H9 (cell line): Measurements from ENCODE around the gene HOXA2. TPM values are rescaled to one million over a fixed set of nuclear protein-coding genes. Genes with fewer than 3 reads are reported as not detected.

ENCODE experiments used
- DNase-seq: peaks from one replicate; pipeline ENCODE4 v3.0.0-alpha.2; 2017
- H2AFZ ChIP-seq: one replicate; pipeline ENCODE4 v1.6.1; 2013; ENCODE audit warnings: mild to moderate bottlenecking, low read length, control low read depth, moderate library complexity
- H2AK5ac ChIP-seq: 2 replicates; pipeline ENCODE4 v1.6.1; 2013; ENCODE audit warnings: low read length, control low read depth, mixed read lengths; ENCODE audit not compliant: insufficient read length
- H2BK120ac ChIP-seq: one replicate; pipeline ENCODE4 v1.6.1; 2013; ENCODE audit warnings: low read depth, mild to moderate bottlenecking, low read length, control low read depth, inconsistent platforms; ENCODE audit not compliant: poor library complexity, severe bottlenecking
- H2BK12ac ChIP-seq: 2 replicates; pipeline ENCODE4 v1.6.1; 2013; ENCODE audit warnings: low read length, control low read depth, mixed read lengths, low read depth; ENCODE audit not compliant: insufficient read length
- H2BK15ac ChIP-seq: 2 replicates; pipeline ENCODE4 v1.6.1; 2013; ENCODE audit warnings: low read depth, low read length, control low read depth
- H2BK20ac ChIP-seq: one replicate; pipeline ENCODE4 v1.6.1; 2013; ENCODE audit warnings: low read depth, mild to moderate bottlenecking, low read length, control low read depth, inconsistent platforms; ENCODE audit not compliant: poor library complexity, severe bottlenecking
- H2BK5ac ChIP-seq: 2 replicates; pipeline ENCODE4 v1.6.1; 2013; ENCODE audit warnings: low read length, control low read depth, mixed read lengths; ENCODE audit not compliant: insufficient read length
- H3K14ac ChIP-seq: 2 replicates; pipeline ENCODE4 v1.6.1; 2013; ENCODE audit warnings: low read length, control low read depth; ENCODE audit not compliant: insufficient read depth
- H3K18ac ChIP-seq: 2 replicates; pipeline ENCODE4 v1.6.1; 2013; ENCODE audit warnings: low read depth, mild to moderate bottlenecking, mixed read lengths, low read length, control low read depth; ENCODE audit not compliant: insufficient read length
- H3K23ac ChIP-seq: 2 replicates; pipeline ENCODE4 v1.6.1; 2013; ENCODE audit warnings: low read length, control low read depth, mixed read lengths, low read depth; ENCODE audit not compliant: insufficient read length
- H3K23me2 ChIP-seq: 2 replicates; pipeline ENCODE4 v1.6.1; 2013; ENCODE audit warnings: low read depth, mild to moderate bottlenecking, mixed read lengths, low read length, control low read depth; ENCODE audit not compliant: insufficient read length, poor library complexity, severe bottlenecking
- H3K27ac ChIP-seq: 2 replicates; pipeline ENCODE4 v1.5.1; 2013; ENCODE audit warnings: low read length, control low read depth, mixed read lengths, low read depth; ENCODE audit not compliant: insufficient read length
- H3K27me3 ChIP-seq: 2 replicates; pipeline ENCODE4 v1.6.1; 2013; ENCODE audit warnings: low read length, control low read depth, inconsistent platforms; ENCODE audit not compliant: insufficient read depth
- H3K4ac ChIP-seq: 2 replicates; pipeline ENCODE4 v1.6.1; 2013; ENCODE audit warnings: low read depth, mild to moderate bottlenecking, control low read depth, inconsistent platforms, low read length, moderate library complexity
- H3K4me1 ChIP-seq: 2 replicates; pipeline ENCODE4 v1.6.1; 2013; ENCODE audit warnings: low read length, control low read depth, inconsistent platforms; ENCODE audit not compliant: insufficient read depth
- H3K4me2 ChIP-seq: 2 replicates; pipeline ENCODE4 v1.6.1; 2013; ENCODE audit warnings: low read length, control low read depth, mixed read lengths; ENCODE audit not compliant: insufficient read length, insufficient read depth
- H3K56ac ChIP-seq: 2 replicates; pipeline ENCODE4 v1.6.1; 2013; ENCODE audit warnings: low read depth, mild to moderate bottlenecking, mixed read lengths, low read length, control low read depth; ENCODE audit not compliant: insufficient read length
- H3K79me1 ChIP-seq: 2 replicates; pipeline ENCODE4 v1.6.1; 2013; ENCODE audit warnings: low read depth, mild to moderate bottlenecking, moderate library complexity, low read length, control low read depth, inconsistent platforms; ENCODE audit not compliant: insufficient read depth, poor library complexity, severe bottlenecking
- H3K79me2 ChIP-seq: 2 replicates; pipeline ENCODE4 v1.6.1; 2013; ENCODE audit warnings: low read length, control low read depth, inconsistent platforms; ENCODE audit not compliant: insufficient read depth
- H3K9ac ChIP-seq: 2 replicates; pipeline ENCODE4 v1.6.1; 2013; ENCODE audit warnings: low read length, control low read depth, mixed read lengths; ENCODE audit not compliant: insufficient read length; ENCODE audit errors: extremely low read depth
- H3K9me3 ChIP-seq: one replicate; pipeline ENCODE4 v1.6.1; 2013; ENCODE audit warnings: low read depth, low read length, inconsistent platforms; ENCODE audit not compliant: control insufficient read depth
- H3T11ph ChIP-seq: one replicate; pipeline ENCODE4 v1.6.1; 2013; ENCODE audit warnings: mild to moderate bottlenecking, low read length, control low read depth, inconsistent platforms
- H4K20me1 ChIP-seq: one replicate; pipeline ENCODE4 v1.6.1; 2013; ENCODE audit not compliant: control insufficient read depth, insufficient read length, insufficient read depth
- H4K5ac ChIP-seq: 2 replicates; pipeline ENCODE4 v1.6.1; 2013; ENCODE audit warnings: low read depth, mild to moderate bottlenecking, mixed read lengths, low read length, control low read depth; ENCODE audit not compliant: insufficient read length
- H4K8ac ChIP-seq: replicated peaks from 2 replicates; pipeline ENCODE4 v1.6.1; 2013; ENCODE audit warnings: low read length, control low read depth, mixed read lengths, low read depth; ENCODE audit not compliant: insufficient read length
- H4K91ac ChIP-seq: 2 replicates; pipeline ENCODE4 v1.6.1; 2013; ENCODE audit warnings: low read depth, mild to moderate bottlenecking, moderate library complexity, mixed read lengths, low read length, control low read depth; ENCODE audit not compliant: insufficient read length
- H3K27ac Mint-ChIP-seq, 3 experiments: 2 replicates in 2 of 3; 3 replicates in 1 of 3; pipeline ENCODE4 v1.8.0; 2020 to 2021; ENCODE audit warnings: mixed read lengths in 3 of 3, mild to moderate bottlenecking in 1 of 3, moderate library complexity in 1 of 3
- H3K27me3 Mint-ChIP-seq: 2 replicates; pipeline ENCODE4 v1.8.0; 2021; ENCODE audit warnings: low read depth, mild to moderate bottlenecking, moderate library complexity, mixed read lengths
- H3K36me3 Mint-ChIP-seq, 3 experiments: 2 replicates in 2 of 3; 3 replicates in 1 of 3; pipeline ENCODE4 v1.8.0; 2020 to 2021; ENCODE audit warnings: low read depth in 3 of 3, mixed read lengths in 3 of 3; ENCODE audit not compliant: insufficient read depth in 1 of 3
- H3K4me1 Mint-ChIP-seq, 2 experiments: 2 replicates each; pipeline ENCODE4 v1.8.0; 2020; ENCODE audit warnings: mixed read lengths in 2 of 2
- H3K4me3 Mint-ChIP-seq, 2 experiments: 2 replicates in 1 of 2; 3 replicates in 1 of 2; pipeline ENCODE4 v1.8.0; 2020 to 2021; ENCODE audit warnings: mild to moderate bottlenecking in 2 of 2, mixed read lengths in 2 of 2, moderate library complexity in 1 of 2
- H3K9me3 Mint-ChIP-seq, 2 experiments: 2 replicates in 1 of 2; 3 replicates in 1 of 2; pipeline ENCODE4 v1.8.0; 2020; ENCODE audit warnings: mild to moderate bottlenecking in 2 of 2, mixed read lengths in 2 of 2, moderate library complexity in 1 of 2
- CTCF ChIP-seq: fragments of 200-600 bp; sonication (generic); conservative IDR thresholded peaks from 3 replicates; pipeline ENCODE4 v1.8.0; 2021; ENCODE audit warnings: antibody characterized with exemption, mild to moderate bottlenecking
- WGBS: extraction: QIAGEN DNeasy Blood & Tissue Kit; methylation state at CpG from one replicate; pipeline ENCODE4 v1.1.7; 2013; ENCODE audit warnings: missing lambda C conversion rate, low lambda C conversion rate, mixed read lengths; ENCODE audit not compliant: insufficient read length; ENCODE audit errors: extremely low coverage; 5-methylcytosine and 5-hydroxymethylcytosine counted together
- total RNA-seq: library from RNA; stranded (reverse); gene quantifications from 2 replicates; pipeline ENCODE4 v1.2.1, GENCODE V29; 2021

Gene HOXA2
- total RNA-seq, 1 experiment from 2014 or later: not detected

GRCh38 chr7:27091941-27092818, 10.3 kb downstream of the HOXA2 start:
- H3K27me3 Mint-ChIP-seq: peaks cover 100% of the 10 kb centered on the region

More at GRCh38 chr7:27091941-27092818, 10.3 kb downstream of the HOXA2 start:
- H3K4me3 Mint-ChIP-seq: no peak overlapping the region; a peak in 1 of 5 replicates
- Histone ChIP-seq H3K9me3 (no peaks in the 10 kb centered on the region), H3K79me1 (no peaks in the 10 kb centered on the region), H2BK20ac (no peak overlapping the region), H2AFZ (no peak overlapping the region), H2BK12ac (no peak overlapping the region), H3K9ac (no peak overlapping the region), H2BK5ac (no peak overlapping the region), H3K56ac (no peak overlapping the region), H2BK120ac (no peak overlapping the region), H3K4ac (no peak overlapping the region), H3K4me2 (no peak overlapping the region), H3K18ac (no peak overlapping the region), H3K23me2 (peaks cover 7% of the 10 kb centered on the region), H4K5ac (no peak overlapping the region), H3K23ac (no peak overlapping the region), H3K4me1 (peaks cover 5% of the 10 kb centered on the region; the same call in 1 of the 2 replicates), H2AK5ac (no peak overlapping the region), H3K27ac (no peak overlapping the region), H4K8ac (no peak overlapping the region), H2BK15ac (no peak overlapping the region), H4K20me1 (no peaks in the 10 kb centered on the region), H4K91ac (no peak overlapping the region), H3K14ac (no peak overlapping the region), H3T11ph (no peak overlapping the region), H3K27me3 (peaks cover 89% of the 10 kb centered on the region), H3K79me2 (no peaks in the 10 kb centered on the region)
- no peak overlapping the region for H3K27ac Mint-ChIP-seq
- WGBS: no CpG with 5 or more reads among the region's 9 CpGs
- H3K9me3 Mint-ChIP-seq: peaks cover 3 to 18% of the 10 kb centered on the region in 2 experiments; a peak in 2 of 5 replicates
- TF ChIP-seq CTCF: no peak
- peak; percentile 83 for DNase-seq
- no peaks in the 10 kb centered on the region; a peak in 1 of 7 replicates for H3K36me3 Mint-ChIP-seq
- H3K4me1 Mint-ChIP-seq: peaks cover 42 to 43% of the 10 kb centered on the region in 2 experiments
